Ovary (tissue), 9 donors: ENCODE results near the gene SLC16A3. TPM values are rescaled to one million over a fixed set of nuclear protein-coding genes. Genes with fewer than 3 reads are reported as not detected.

Source experiments
- DNase-seq, 5 donors: peaks; one replicate each; pipeline ENCODE4 v3.0.0-alpha.2; 2019 to 2020
- H3K27ac ChIP-seq, 2 donors: fragments of 200-600 bp; one replicate each; pipeline versions ENCODE4 v1.5.1 to v1.8.0; 2019 to 2022
- H3K27me3 ChIP-seq: fragments of 200-600 bp; one replicate; pipeline ENCODE4 v1.8.0; 2022
- H3K36me3 ChIP-seq: fragments of 200-600 bp; sonication (generic); one replicate; pipeline ENCODE4 v1.5.1; 2019
- H3K4me1 ChIP-seq: one replicate; pipeline ENCODE4 v1.8.1; 2013; ENCODE audit warnings: mild to moderate bottlenecking, moderate library complexity; ENCODE audit not compliant: insufficient read depth
- H3K4me3 ChIP-seq: fragments of 200-600 bp; sonication (generic); one replicate; pipeline ENCODE4 v1.5.1; 2017
- H3K9me3 ChIP-seq, 2 donors: fragments of 200-600 bp in 1 of 2; sonication (generic) in 1 of 2; one replicate each; pipeline versions ENCODE4 v1.5.1 to v1.8.1; 2013 to 2019; ENCODE audit warnings: mild to moderate bottlenecking in 1 of 2, moderate library complexity in 1 of 2
- CTCF ChIP-seq, 3 donors: fragments of 450-650 bp in 2 of 3; fragments of 200-600 bp in 1 of 3; IDR thresholded peaks; one replicate each; pipeline versions ENCODE4 v1.5.1 to v1.8.0; 2016 to 2022; ENCODE audit warnings: antibody characterized with exemption in 3 of 3, mild to moderate bottlenecking in 1 of 3
- EP300 ChIP-seq: sonication (generic); formaldehyde crosslinking; IDR thresholded peaks from one replicate; pipeline ENCODE4 v1.6.1; 2017; ENCODE audit warnings: antibody characterized with exemption
- POLR2A ChIP-seq: fragments of 450-650 bp; IDR thresholded peaks from one replicate; pipeline ENCODE4 v1.6.1; 2017; ENCODE audit warnings: antibody characterized with exemption, mild to moderate bottlenecking, moderate library complexity
- WGBS, 3 donors: extraction: QIAGEN DNeasy Blood & Tissue Kit in 1 of 3; methylation state at CpG; one replicate each; pipeline versions ENCODE4 v1.1.5 to v1.1.7; 2013 to 2017; 5-methylcytosine and 5-hydroxymethylcytosine counted together
- intact Hi-C, 4 donors: fragments of 100-400 bp; cut with DNase I; formaldehyde crosslinking; loops; one replicate each; pipeline versions ENCODE4 v1.11.0 to v1.15.1; 2022 to 2023
- polyA plus RNA-seq, 2 donors: library from polyadenylated mRNA; stranded (reverse); fragments of 200-250 nt in 1 of 2; fragments of 350-450 nt in 1 of 2; fragmentation: Illumina TruSeq in 1 of 2; extraction: RNeasy Lipid Tissue Mini Kit (QIAGEN cat#74804) in 1 of 2; gene quantifications; one replicate each; pipeline ENCODE4 v1.2.3, GENCODE V29; 2013 to 2014
- total RNA-seq, 7 donors: library from RNA; depleted of rRNA in 2 of 7; stranded (reverse); fragments of >200 nt in 2 of 7; fragmentation: NEBNext Ultra II Directional in 3 of 7; extraction: Animal tissue kit (Norgen Biotek cat#: 25700) in 3 of 7; gene quantifications; one replicate each; pipeline versions ENCODE4 v1.1.0 to v1.2.4, GENCODE V29; 2016 to 2023
- donor health status: DM: no; HTN: no; CAD: no; lungs with moderate emphysema.
- donor health status: DM: no; HTN: no; CAD: no.
- donor health status: Bipolar disorder and iron deficiency.
- donor health status: DM: yes; HTN: yes; CAD: no.
- donor health status: DM: no; HTN: no; CAD: no.
- donor health status: DM: yes; HTN: yes; CAD: no.

Gene SLC16A3
- total and polyA plus RNA-seq, 9 donors: 3.5 to 23.2 (median 15.8) TPM

DNA sequence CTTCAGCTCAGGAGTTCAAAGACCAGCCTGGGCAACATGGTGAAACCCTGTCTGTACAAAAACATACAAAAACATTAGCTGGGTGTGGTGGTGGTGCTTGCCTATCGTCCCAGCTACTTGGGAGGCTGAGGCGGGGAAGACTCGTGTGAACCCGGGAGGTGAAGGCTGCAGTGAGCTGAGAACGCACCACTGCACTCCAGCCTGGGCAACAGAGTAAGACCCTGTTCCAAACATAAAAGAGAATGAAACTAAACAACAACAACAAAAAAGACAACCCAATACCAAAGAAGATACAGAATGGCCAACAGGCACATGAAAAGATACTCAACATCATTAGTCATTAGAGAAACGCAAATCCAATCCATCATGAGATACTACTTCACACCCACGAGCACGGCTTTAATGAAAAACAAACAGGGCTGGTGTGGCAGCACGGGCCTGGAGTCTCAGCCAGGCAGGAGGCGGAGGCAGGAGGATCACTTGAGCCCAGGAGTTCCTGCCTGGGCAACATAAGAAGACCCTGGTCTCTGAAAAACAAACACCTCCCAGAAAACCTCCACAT is 7.4 kb upstream of the SLC16A3 start:
- no peaks in the 10 kb centered on the region for H3K36me3 ChIP-seq
- 62 to 72% (median 65%) methylated on average over 10 of the region's 10 CpGs for WGBS, 3 donors
- no peak overlapping the region for H3K4me3 ChIP-seq
- intact Hi-C loops: no loop called here
- H3K9me3 ChIP-seq: no peaks in the 10 kb centered on the region
- no peaks in the 10 kb centered on the region for H3K4me1 ChIP-seq
- no peak overlapping the region for H3K27ac ChIP-seq
- no peak for TF ChIP-seq CTCF (IDR thresholded peaks at IDR 0.05)
- no peak for TF ChIP-seq EP300
- TF ChIP-seq POLR2A: no peak
- H3K27me3 ChIP-seq: no peaks in the 10 kb centered on the region
- no peak for DNase-seq

DNA sequence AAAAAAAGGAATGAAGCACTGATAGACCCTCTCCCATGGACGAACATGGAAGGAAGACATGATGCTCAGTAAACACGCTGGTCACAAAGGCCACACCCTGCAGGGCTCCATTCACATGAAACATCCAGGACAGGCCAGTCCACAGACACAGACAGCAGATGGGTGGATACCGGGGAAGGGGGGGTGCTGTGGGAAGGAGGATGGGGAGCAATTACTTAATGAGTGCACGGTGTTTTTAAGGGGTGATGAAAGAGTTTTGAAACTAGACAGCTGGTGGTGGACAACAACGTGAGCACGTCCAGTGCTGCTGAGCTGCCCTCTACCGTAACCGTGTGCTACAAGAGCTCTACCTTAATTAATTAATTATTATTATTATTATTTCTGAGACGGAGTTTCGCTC is 6.0 kb upstream of the SLC16A3 start:
- Histone ChIP-seq H3K4me1 (no peaks in the 10 kb centered on the region), H3K9me3 (no peaks in the 10 kb centered on the region), H3K4me3 (no peak overlapping the region), H3K27me3 (no peaks in the 10 kb centered on the region), H3K27ac (no peak overlapping the region), H3K36me3 (no peaks in the 10 kb centered on the region)
- DNase-seq: no peak
- WGBS, 3 donors: 34 to 43% (median 39%) methylated on average over 10 of the region's 10 CpGs
- intact Hi-C loops: no loop called here
- no peak for TF ChIP-seq POLR2A
- TF ChIP-seq CTCF (IDR thresholded peaks at IDR 0.05): no peak
- TF ChIP-seq EP300: no peak

GRCh38 chr17:82223517-82223916 is 5.3 kb upstream of the SLC16A3 start:
- WGBS, 3 donors: 74 to 83% (median 81%) methylated on average over 5 of the region's 5 CpGs

GRCh38 chr17:82224666-82225065 is 4.2 kb upstream of the SLC16A3 start:
- Histone ChIP-seq H3K9me3 (no peaks in the 10 kb centered on the region), H3K27ac (no peak overlapping the region), H3K4me1 (no peaks in the 10 kb centered on the region), H3K27me3 (no peaks in the 10 kb centered on the region), H3K4me3 (no peak overlapping the region), H3K36me3 (no peaks in the 10 kb centered on the region)
- WGBS, 3 donors: 69 to 84% (median 80%) methylated on average over 8 of the region's 8 CpGs
- intact Hi-C loops: no loop called here
- TF ChIP-seq POLR2A: no peak
- no peak for TF ChIP-seq CTCF (IDR thresholded peaks at IDR 0.05)
- TF ChIP-seq EP300: no peak
- no peak for DNase-seq

More at GRCh38 chr17:82223517-82223916, 5.3 kb upstream of the SLC16A3 start:
- no peaks in the 10 kb centered on the region for H3K27me3 ChIP-seq
- H3K27ac ChIP-seq: no peak overlapping the region
- DNase-seq: no peak
- H3K9me3 ChIP-seq: no peaks in the 10 kb centered on the region
- intact Hi-C loops: no loop called here
- TF ChIP-seq POLR2A: no peak
- no peak for TF ChIP-seq CTCF (IDR thresholded peaks at IDR 0.05)
- no peak for TF ChIP-seq EP300
- no peak overlapping the region for H3K4me3 ChIP-seq
- H3K36me3 ChIP-seq: no peaks in the 10 kb centered on the region
- H3K4me1 ChIP-seq: no peaks in the 10 kb centered on the region
